Measurements from ENCODE around the gene FEN1.
A peak's percentile ranks its signal among the peaks of the same experiment; 100 is the strongest.

Gene FEN1

DNA sequence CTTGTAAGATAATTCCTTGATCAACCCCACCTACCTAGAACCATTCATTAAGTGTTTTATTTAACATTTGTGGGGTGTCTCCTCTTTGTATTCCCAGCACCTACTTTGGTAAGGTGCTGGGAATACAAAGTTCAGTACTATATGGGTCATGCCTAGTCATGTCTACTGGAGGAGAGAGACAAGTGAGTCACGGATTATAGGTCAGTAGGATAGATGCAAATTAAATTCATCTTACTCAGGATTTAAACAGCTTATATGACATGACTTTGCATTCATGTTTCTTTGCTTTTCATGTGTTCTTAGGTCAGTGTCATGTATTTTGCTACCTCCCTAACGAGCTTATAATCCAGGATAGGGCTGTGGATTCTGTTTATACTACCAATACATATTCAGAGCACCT lies 27.5 kb downstream of the FEN1 start:
- DNase-seq (ENCODE audit: low spot score), result no peak

DNA sequence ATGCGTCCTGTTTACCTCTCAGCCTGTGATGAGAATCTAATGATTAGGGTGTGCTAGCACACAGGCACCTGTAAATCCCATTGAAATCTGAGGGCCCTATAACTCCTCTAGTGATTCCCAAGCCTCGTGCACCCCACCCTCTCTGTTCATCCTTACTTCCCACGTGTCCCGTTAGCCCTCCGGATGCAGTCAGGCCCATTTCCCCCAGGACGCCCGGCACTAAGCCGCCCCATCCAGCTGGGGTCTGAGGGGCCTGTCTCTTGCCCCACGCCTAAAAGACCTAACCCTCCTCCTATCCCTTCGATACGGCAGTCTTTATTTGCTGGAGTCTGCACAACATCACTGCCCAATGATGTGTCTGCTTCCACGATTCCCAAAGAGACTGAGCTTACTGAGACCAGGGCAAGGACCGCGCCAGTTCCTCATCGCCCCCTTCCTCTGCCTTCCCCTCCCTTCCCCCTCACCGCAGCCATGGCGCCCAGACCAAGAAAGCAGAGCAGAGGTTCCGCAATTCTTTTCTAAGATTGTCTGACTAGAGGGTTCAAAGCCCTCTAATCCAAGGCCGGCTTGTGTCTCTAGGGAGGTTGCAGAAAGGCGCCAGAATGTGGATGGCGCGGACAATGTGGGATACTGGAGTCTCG lies 34.3 kb downstream of the FEN1 start:
- DNase-seq (ENCODE audit: low spot score), result no peak

DNA sequence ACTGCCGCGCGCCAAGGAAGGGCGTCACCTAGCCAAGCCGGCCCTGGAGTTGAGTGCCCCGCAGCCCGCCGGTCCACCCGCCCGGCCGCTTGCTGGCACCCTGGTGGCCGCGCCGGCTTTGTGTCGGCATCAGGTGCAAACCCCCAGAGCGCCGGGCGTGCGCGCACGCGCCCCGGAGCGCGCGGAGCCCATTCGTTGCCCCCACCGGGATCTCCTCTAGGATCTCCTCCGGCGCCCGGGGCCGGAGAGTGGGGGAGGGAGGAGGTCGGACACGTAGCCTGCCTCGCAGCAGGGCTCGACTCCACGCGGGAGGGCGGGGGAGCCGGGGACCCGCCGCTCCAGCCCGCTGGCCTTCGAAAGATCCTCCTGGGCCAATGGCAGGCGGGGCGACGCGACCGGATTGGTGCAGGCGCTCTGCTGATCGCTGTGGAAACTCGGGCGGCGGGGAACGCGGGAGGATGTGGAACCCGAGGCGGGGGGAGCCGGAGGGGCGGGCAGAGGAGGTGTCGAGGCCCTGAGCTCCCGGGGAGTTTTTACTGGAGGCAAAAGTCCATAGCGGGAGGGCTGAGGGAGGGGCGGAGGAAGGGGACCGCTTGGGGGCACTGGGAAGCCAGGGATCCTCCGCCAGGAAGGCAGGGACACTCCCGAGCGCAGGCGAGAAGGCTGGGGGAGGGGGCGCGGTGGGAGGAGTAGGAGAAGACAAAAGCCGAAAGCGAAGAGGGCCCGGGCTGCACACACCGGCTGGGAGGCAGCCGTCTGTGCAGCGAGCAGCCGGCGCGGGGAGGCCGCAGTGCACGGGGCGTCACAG lies 35.1 kb downstream of the FEN1 start, which contains the start of gene FADS2:
TSS of gene FADS2 (plus strand) at position 730 of the 808 bp plus-strand sequence. CDS start 91 bp downstream, outside the sequence.
- DNase-seq (ENCODE audit: low spot score), result peak; percentile 91

DNA sequence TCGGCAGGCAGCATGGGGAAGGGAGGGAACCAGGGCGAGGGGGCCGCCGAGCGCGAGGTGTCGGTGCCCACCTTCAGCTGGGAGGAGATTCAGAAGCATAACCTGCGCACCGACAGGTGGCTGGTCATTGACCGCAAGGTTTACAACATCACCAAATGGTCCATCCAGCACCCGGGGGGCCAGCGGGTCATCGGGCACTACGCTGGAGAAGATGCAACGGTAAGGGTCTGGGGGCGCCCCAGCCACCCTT lies 35.6 kb downstream of the FEN1 start:
- no peak for DNase-seq (ENCODE audit: low spot score)

DNA sequence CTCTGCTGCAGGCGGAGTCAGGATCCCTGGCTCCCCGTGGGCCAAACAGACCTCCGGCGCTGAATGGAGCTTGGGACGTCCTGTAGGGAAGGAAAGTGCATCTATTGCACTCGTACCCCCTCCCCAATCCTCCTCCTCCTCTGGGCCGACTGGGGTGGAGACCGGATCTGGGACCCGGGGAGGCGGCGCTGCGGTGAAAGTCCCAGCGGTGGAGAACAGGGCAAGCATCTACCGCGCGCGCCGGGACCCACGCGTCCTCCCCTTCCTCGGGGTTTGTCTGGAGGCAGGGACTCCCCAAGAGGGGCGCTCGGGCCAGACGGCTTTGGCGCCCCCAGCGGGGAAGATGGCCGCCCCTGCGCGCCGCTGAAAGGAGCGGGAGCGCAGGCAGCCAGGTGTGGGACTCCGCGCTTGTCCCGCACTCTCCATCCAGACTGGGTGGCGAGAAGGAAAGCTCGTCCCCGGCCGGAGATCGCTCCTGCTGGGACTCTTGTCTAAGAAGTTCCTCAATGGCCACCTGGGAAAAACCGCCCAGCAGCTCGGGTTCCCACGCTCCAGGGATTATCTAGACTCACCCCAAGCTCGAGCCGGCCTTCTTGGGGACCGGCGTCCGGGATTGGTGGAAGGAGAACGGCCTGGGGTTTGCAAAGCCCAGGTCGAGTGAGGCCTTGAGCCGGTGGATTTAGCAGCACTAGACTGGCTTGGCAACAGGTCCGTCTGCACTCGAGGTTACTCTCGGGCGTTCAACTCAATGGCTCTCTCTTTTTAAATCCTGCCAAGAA lies 36.1 kb downstream of the FEN1 start:
- DNase-seq (ENCODE audit: low spot score), result peak; percentile 19

DNA sequence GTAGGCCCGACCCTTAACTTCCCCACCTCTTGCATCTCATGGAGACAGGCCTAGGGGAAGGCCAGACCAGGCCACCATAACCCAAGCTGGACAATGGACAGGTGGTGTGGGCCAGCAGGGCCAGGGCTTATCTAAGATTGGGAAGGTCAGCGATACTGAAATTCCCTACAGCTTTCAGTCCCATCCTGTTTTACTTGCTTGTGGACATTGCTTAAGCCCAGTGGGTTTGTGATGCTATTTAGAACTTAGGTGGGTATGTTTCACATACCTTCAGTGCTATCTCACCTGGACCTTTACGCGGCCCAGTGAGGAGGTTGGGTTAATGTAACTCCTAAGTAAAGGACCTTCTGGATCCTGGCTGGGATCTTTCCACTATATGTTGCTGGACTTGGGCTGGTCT lies 37.1 kb downstream of the FEN1 start:
- no peak for DNase-seq (ENCODE audit: low spot score)

DNA sequence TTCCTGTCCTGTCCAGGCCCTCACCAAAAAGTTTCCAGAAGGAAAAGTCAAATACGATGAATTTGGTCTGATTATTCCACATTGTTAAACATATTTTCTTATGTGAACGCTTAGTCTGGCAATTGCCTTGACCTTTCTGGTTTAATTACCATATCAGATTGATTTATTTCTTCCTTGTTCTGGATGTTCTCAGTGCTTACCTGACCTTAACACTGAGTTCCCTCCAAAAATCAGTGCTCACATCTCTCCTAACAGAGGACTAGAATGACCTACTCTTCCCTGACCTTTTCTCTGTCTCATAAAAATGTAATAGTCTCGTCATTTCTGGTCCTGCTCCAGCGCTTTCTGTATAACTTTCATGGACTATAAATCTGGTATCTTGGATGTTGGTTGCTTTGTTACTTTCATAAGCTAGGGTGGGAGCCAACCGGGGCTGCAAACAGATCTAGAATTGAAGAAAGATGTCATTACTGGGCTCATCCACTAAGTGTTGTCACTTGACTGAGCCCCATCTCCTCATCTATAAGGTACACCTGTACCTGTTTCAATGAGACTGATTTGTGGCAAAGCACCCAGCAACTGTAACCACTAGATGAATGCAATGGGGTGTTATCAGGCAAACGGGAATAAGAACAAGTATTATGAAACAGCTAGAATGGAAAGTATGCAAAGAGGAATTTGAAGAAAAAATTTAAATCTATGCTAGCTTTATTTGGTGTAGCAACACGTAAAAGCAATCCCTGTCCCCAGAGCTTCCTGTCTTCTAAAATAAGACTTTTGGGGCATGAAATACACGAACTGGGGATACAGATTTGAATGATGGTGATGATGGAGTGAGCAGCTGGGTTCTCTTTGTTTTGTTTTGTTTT lies 37.8 kb downstream of the FEN1 start:
- DNase-seq (ENCODE audit: low spot score), result peak; percentile 52

DNA sequence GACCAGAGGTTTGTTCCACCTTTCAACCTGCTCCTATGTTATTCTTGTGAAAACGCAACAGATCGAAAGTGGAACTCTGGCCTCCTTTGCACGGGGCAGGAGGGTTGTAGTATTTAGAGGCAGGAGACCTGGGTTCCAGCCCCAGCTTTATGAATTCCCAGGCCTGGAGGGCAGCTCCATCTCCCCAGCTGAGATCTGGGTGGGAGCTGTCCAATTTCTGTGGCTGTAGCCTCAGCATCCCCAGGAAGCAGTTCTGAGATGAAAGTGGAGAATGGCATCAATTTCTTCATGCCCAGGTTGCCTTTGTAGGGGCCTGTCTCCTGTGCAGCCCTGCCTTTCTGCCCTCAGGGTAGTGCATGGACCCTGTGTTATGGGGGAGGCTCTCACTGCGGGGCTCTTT lies 39.5 kb downstream of the FEN1 start:
- DNase-seq (ENCODE audit: low spot score), result no peak

DNA sequence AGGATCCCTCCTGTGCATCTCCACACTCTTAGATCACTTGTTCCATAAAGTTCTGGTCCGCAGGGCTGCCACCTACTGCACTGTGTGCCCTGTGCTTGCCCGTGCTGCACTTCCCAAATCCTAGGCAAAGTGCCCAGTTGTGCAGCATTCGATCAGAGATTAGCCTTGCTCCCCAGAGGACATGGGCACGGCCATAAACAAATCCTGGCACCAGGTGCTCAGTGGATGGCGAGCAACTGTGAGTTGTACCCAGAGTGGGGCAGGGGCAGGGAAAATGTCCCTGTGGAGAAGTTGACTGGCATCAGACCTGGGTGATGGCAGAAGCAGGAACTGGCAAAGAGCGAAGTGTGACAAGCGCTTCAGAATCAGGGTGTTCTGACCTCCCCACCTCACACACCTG lies 40.0 kb downstream of the FEN1 start:
- no peak for DNase-seq (ENCODE audit: low spot score)

DNA sequence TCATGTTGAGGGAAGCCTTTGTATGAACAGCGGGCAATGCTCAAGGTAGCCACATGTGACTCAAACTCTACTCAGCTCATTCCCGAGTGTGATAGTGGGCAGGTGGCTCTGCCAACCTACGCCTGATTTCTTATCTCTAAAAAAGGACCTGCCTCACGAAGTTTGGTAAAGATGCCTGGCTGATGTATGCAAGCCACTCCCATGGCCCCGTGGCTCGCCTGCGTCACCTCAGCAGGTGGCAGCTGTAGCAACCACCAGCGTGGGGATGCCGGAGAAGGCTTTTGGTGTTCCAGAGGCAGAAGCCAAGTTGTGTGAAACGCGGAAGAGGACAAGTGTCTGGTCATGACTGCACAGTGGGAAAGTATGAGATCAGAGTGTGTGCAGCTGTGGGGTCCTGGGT lies 40.8 kb downstream of the FEN1 start:
- DNase-seq (ENCODE audit: low spot score), result no peak

DNA sequence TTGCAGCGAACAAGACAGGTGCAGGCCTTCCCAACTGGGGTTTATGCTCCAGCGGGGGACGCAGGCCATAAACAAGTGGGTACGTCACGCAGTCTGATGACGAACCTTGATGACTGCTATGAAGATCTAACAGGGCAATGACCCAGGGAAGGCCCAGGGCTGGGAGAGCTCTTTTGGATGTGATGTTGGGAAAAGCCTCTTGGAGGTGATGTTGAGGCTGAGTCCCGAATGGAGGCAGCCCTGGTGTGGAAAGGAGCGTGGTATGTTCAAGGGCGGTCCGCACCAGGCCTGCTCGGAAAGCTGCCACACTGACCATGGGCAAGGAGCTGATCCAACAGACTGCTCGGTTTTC lies 41.2 kb downstream of the FEN1 start:
- no peak for DNase-seq (ENCODE audit: low spot score)

DNA sequence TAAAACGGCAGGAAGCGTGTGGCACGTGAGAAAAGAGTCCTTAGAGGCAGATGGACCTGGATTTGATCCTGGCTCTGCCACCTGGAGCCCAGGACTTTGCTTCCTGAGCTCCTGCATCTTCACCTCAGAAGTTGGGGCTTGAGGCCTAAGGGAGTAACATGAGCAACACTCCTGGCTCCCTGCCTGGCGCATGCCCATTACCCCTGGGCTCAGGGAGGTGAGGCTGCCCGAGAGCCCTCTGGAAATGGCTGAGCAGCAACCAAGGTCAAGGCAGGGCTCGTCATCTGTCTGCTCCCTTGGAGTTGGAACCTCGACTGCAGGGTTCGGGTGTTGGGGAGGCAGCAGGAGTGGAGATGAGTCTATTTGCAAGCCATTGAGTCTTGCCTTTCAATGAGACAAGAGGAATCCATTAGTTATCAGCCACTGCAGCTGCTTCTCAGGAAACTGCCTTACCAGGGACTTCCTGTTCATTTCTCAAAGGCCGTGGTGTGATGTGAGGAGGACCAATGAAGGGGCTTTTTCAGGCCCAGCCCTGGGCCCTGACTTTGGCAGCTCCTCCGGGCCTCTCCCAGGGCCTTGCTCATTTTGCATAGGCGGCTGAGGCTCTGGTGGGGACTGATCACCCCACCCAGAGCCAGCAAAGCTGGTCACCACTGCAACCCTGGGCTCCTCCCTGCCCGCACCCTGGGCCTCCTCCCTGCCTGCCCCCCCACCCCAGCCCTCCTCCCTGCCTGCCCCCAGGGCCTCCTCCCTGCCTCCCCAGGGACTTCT lies 41.8 kb downstream of the FEN1 start:
- peak; percentile 53 for DNase-seq (ENCODE audit: low spot score)

DNA sequence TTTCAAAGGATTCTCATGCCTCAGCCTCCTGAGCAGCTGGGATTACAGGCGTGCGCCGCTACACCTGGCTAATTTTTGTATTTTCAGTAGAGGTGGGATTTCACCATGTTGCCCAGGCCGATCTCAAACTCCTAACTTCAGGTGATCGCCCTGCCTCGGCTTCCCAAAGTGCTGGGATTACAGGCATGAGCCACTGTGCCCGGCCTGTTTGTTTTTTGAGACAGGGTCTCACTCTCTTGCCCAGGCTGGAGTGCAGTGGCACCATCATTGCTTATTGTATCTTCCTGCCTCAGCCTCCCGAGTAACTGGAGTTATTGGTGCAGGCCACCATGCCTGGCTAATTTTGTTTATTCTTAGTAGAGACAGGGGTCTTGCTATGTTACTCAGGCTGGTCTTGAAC lies 43.5 kb downstream of the FEN1 start:
- DNase-seq (ENCODE audit: low spot score), result no peak

DNA sequence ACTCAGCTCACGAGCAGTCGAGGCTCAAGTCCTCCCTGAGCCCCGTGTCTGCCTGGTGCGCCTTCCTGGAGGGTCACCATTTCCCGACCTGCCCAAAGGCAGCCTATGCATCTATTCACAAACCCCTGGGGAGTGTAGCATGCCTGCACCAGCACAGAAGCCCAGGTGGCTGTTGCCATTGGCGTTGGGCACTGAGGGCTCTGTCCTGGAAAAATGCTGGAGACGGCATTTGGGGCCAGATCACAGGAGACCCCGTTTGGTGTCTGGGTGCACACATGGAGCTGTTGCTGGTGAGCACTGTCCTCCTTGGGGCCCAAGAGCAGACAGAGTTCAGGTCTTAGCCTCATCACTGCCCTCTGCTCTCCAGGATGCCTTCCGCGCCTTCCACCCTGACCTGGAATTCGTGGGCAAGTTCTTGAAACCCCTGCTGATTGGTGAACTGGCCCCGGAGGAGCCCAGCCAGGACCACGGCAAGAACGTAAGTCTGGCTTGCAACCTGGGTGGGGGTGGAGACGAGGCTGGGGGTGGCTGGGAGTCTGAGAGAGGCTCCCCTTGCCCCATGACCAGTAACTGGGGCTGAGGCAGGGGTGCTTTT lies 44.8 kb downstream of the FEN1 start:
- no peak for DNase-seq (ENCODE audit: low spot score)

DNA sequence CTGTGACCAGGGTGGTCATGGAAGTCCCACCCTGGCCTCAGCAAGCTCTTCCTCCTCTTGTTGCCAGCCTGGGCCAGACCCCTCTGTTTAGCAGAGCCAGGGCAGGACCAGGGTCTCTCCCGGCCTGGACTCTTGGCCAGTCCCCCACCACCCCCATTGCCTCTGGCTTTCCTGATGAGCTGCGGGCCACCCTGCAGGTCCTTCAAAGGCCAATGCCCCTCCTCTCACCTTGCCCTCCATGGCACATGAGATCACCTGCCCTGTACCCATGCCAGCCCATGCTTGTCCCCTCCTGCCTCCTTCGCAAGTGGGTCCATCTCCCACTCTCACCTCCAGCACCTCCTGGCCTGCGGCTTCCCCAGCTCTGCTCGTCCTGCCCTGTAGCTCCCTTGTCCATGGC lies 45.8 kb downstream of the FEN1 start:
- DNase-seq (ENCODE audit: low spot score), result no peak

DNA sequence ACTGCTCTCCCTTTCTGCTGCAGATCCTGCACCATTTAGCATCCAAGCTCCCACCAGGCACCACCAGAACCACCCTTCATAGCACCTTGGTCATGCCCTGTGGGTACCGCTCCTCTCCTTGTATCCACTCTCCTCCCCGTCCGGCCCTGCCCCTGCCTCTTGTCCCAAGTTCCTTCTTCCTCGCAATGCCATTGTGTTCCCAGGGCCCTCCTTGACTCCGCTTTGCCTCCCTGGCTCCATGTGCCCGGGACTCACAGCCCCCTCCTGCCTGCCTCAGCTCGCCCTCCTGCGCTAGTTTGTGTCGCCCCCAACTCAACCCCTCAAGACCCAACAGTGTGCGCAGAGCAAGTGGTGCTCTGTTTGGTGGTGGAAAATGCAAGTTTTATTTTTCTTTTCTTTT lies 46.2 kb downstream of the FEN1 start:
- DNase-seq (ENCODE audit: low spot score), result no peak

DNA sequence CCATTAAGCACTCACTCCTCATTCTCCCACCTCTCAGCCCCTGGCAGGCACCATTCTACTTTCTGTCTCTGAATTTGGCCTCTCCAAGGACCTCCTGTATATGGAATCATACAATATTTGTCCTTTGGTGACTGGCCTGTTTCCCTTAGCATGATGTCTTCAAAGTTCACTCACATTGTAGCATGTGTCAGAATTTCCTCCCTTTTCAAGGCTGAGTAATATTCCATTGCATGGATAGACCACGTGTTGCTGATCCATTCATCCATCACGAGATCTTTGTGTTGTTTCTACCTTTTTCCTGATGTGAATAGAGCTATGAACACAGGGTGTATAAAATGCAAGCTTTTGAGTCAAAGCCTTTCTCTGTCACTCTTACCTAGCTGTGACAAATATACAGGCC lies 47.0 kb downstream of the FEN1 start:
- no peak for DNase-seq (ENCODE audit: low spot score)

DNA sequence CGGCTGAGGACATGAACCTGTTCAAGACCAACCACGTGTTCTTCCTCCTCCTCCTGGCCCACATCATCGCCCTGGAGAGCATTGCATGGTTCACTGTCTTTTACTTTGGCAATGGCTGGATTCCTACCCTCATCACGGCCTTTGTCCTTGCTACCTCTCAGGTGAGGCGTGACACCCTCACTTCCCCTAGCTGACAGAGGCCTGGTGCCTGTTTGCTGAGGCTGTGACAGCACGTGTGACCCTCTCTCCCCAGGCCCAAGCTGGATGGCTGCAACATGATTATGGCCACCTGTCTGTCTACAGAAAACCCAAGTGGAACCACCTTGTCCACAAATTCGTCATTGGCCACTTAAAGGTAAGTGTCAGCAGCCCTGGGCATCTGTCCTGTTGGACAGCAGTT lies 47.7 kb downstream of the FEN1 start:
- no peak for DNase-seq (ENCODE audit: low spot score)

DNA sequence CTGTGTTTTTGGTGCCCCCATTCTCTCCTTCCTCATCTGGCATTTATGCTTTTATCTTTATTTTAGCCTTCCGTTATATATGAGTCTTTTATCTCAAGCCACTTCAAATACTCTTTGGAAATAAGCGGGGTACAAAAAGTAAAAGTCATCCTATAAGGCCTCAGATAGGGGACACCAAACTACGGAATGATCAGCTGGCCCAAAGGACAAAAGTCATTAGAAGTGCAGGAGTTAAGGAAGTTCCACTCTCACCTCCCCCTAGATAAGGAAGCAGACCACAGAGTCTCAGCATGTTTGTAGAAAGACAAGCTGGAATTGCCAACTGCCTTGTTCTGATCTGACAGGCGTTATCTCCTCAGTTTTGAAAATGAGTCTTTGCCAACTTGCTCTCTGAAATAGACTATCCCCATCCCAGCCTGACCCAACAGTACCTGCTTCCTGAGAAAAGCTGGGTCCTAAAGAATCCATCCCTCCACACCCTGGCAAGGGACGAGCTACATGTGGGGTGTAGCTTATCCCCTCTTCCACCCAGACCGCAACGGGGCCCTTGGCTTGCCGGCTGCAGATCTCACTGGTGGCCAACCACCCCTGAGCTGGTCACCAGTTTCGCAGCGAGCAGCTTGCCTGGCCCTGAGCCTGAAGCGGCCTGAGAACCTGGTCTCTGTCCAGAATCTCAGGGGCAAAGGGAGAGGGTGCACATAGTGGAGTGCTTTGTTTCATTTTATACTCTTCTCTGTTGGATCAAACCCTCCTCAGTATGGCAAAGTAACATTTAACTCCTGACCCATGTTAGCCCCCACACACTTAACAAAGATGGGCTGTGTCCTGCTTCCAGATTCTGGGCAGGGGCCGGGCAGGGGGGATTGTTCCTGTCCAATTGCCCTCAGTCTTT lies 49.2 kb downstream of the FEN1 start:
- no peak for DNase-seq (ENCODE audit: low spot score)

DNA sequence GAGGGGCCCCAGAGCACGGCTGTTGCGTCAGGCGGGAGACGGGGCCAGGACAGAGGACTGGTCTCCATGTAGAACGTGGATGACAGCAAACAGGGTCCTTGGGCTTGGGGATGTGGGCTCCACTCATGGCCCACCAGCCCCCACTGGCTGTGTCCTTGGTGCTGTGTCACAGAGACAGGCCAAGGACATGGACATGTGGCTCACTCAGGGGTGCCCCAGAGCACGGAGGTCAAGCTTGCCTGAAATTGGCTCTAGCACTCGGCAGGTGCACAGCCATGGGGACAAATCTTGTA lies 49.8 kb downstream of the FEN1 start:
- DNase-seq (ENCODE audit: low spot score), result no peak

Measured in AG08395 (cell line).